ENCODE results near the gene TAPBPL.
A peak's percentile ranks its signal among the peaks of the same experiment; 100 is the strongest.

Gene TAPBPL

GRCh38 chr12:6435961-6436715 is 15.7 kb upstream of the TAPBPL start:
- DNase-seq, result no peak

- no peak for DNase-seq
These were observed 14.3 kb upstream of the TAPBPL start for GRCh38 chr12:6437586-6437985.

- no peak for DNase-seq
These were observed 13.5 kb upstream of the TAPBPL start for GRCh38 chr12:6438345-6438744.

- DNase-seq, result no peak
These were observed 11.5 kb upstream of the TAPBPL start for GRCh38 chr12:6440391-6440790.

GRCh38 chr12:6442836-6443235 is 9.0 kb upstream of the TAPBPL start:
- no peak for DNase-seq

GRCh38 chr12:6443361-6443983 is 8.4 kb upstream of the TAPBPL start:
- peak; percentile 50 for DNase-seq

- no peak for DNase-seq
These were observed 7.8 kb upstream of the TAPBPL start for GRCh38 chr12:6444031-6444430.

GRCh38 chr12:6444704-6445688 is 6.8 kb upstream of the TAPBPL start, which contains the start of gene CD27:
Gene CD27 (plus strand): TSS chr12:6444955. CDS start chr12:6445096, 141 bp downstream.
- peak; percentile 68 for DNase-seq

GRCh38 chr12:6450091-6450868 is 1.6 kb upstream of the TAPBPL start:
- DNase-seq, result no peak

- DNase-seq, result no peak
These were observed 934 bp upstream of the TAPBPL start for GRCh38 chr12:6450869-6451347.

- DNase-seq, result peak; percentile 39
These were observed 552 bp downstream of the TAPBPL start for GRCh38 chr12:6452245-6452943.

GRCh38 chr12:6452944-6453630 is 1.2 kb downstream of the TAPBPL start:
- peak; percentile 52 for DNase-seq

GRCh38 chr12:6457220-6457945 is 5.5 kb downstream of the TAPBPL start:
- no peak for DNase-seq

- DNase-seq, result no peak
These were observed 6.6 kb downstream of the TAPBPL start for GRCh38 chr12:6458281-6459003.

- DNase-seq, result no peak
These were observed 7.1 kb downstream of the TAPBPL start for GRCh38 chr12:6459004-6459337.

- DNase-seq, result peak; percentile 43
These were observed 9.0 kb downstream of the TAPBPL start for GRCh38 chr12:6460751-6461371.

- DNase-seq, result peak; percentile 87
These were observed 9.8 kb downstream of the TAPBPL start for GRCh38 chr12:6461401-6462233.

Measured in CD4-positive, alpha-beta T cell treated with Interleukin-6 for 4 hours (primary cell).